HCT116 (cell line): ENCODE results near the gene KY. TPM values are rescaled to one million over a fixed set of nuclear protein-coding genes. Genes with fewer than 3 reads are reported as not detected.

Experiments used
- ATAC-seq: fragments of 200-7000 bp; cut with Tn5 transposase; 2 replicates; pipeline ENCODE4 v1.9.1; 2020; ENCODE audit warnings: mild to moderate bottlenecking, moderate library complexity
- BruUV-seq: library from RNA; stranded (reverse); fragments of 400-500 nt; replicated peaks from 2 replicates; lab custom pipeline; 2021; lab: Mats Ljungman, UMichigan
- CTCF ChIA-PET: fragments of 300-600 bp; sonication (Branson Sonifier 250); formaldehyde crosslinking; loops from one replicate; lab custom pipeline; 2021; ENCODE audit warnings: antibody characterized with exemption; lab: Charles Lee
- POLR2A ChIA-PET: fragments of 300-600, 350-600 bp; sonication (Branson Sonifier 250); formaldehyde crosslinking; loops from one replicate; lab custom pipeline; 2021; ENCODE audit warnings: antibody characterized with exemption; lab: Charles Lee
- RAD21 ChIA-PET, 2 experiments: fragments of 300-600 bp; sonication (Branson Sonifier 250); formaldehyde crosslinking; loops; one replicate each; lab custom pipeline; 2023; ENCODE audit warnings: low total read pairs in 2 of 2; ENCODE audit not compliant: uncharacterized antibody in 2 of 2, unreplicated experiment in 2 of 2, low non-redundant PET in 1 of 2; lab: Charles Lee
- DNase-seq: peaks from one replicate; pipeline ENCODE4 v3.0.0-alpha.2; 2010; ENCODE audit warnings: low read depth, low spot score
- H2AFZ ChIP-seq: fragments of 200-600 bp; shearing (Covaris generic), sonication (generic); 2 replicates; pipeline ENCODE4 v1.6.1; 2017; ENCODE audit warnings: low read depth, mixed run types, mixed read lengths, antibody characterized with exemption, low read length; ENCODE audit not compliant: poor library complexity, severe bottlenecking
- H3K27ac ChIP-seq: 2 replicates; pipeline ENCODE4 v1.5.1; 2012; ENCODE audit warnings: low read depth, low read length
- H3K27me3 ChIP-seq: fragments of 200-600 bp; sonication (generic); 2 replicates; pipeline ENCODE4 v1.6.1; 2016; ENCODE audit warnings: mixed run types, low read length, mixed read lengths; ENCODE audit not compliant: insufficient read depth
- H3K36me3 ChIP-seq, 2 experiments: fragments of 200-500 bp in 1 of 2; fragments of 200-600 bp in 1 of 2; sonication (Bioruptor generic) in 1 of 2; sonication (generic) in 1 of 2; 2 replicates each; pipeline versions ENCODE4 v1.5.1 to v1.6.1; 2014 to 2016; ENCODE audit warnings: low read length in 2 of 2, inconsistent platforms in 1 of 2, mixed read lengths in 1 of 2, mixed run types in 1 of 2; ENCODE audit not compliant: insufficient read depth in 2 of 2, control insufficient read depth in 1 of 2
- H3K4me1 ChIP-seq, 2 experiments: fragments of 200-600 bp in 1 of 2; sonication (generic) in 1 of 2; 2 replicates each; pipeline versions ENCODE4 v1.5.1 to v1.6.1; 2012 to 2017; ENCODE audit warnings: low read length in 2 of 2, inconsistent platforms in 1 of 2, mild to moderate bottlenecking in 1 of 2, mixed read lengths in 1 of 2, mixed run types in 1 of 2, moderate library complexity in 1 of 2; ENCODE audit not compliant: insufficient read depth in 2 of 2, control insufficient read depth in 1 of 2
- H3K4me2 ChIP-seq: fragments of 200-600 bp; sonication (generic); 2 replicates; pipeline ENCODE4 v1.6.1; 2017; ENCODE audit warnings: mixed run types, low read length, mixed read lengths
- H3K4me3 ChIP-seq, 2 experiments: fragments of 200-600 bp in 1 of 2; sonication (generic) in 1 of 2; replicated peaks in 1 of 2; 2 replicates each; pipeline ENCODE4 v1.5.1; 2011 to 2016; ENCODE audit warnings: low read length in 2 of 2, control low read depth in 1 of 2, low read depth in 1 of 2, mild to moderate bottlenecking in 1 of 2, mixed read lengths in 1 of 2, mixed run types in 1 of 2
- H3K79me2 ChIP-seq: fragments of 200-600 bp; sonication (generic); 2 replicates; pipeline ENCODE4 v1.6.1; 2017; ENCODE audit warnings: mild to moderate bottlenecking, mixed run types, low read length, moderate library complexity, mixed read lengths; ENCODE audit not compliant: insufficient read depth
- H3K9ac ChIP-seq: fragments of 200-600 bp; sonication (generic); 2 replicates; pipeline ENCODE4 v1.6.1; 2016; ENCODE audit warnings: low read length, mixed read lengths
- H3K9me2 ChIP-seq: fragments of 200-600 bp; sonication (generic), shearing (Covaris generic); 2 replicates; pipeline ENCODE4 v1.6.1; 2017; ENCODE audit warnings: mixed run types, mild to moderate bottlenecking, moderate library complexity; ENCODE audit not compliant: insufficient read depth
- H3K9me3 ChIP-seq, 2 experiments: fragments of 200-500 bp in 1 of 2; fragments of 200-600 bp in 1 of 2; sonication (Bioruptor generic) in 1 of 2; sonication (generic) in 1 of 2; 2 replicates each; pipeline ENCODE4 v1.6.1; 2014 to 2017; ENCODE audit warnings: low read length in 2 of 2, mixed read lengths in 2 of 2, inconsistent platforms in 1 of 2, low read depth in 1 of 2, mild to moderate bottlenecking in 1 of 2, mixed run types in 1 of 2, moderate library complexity in 1 of 2; ENCODE audit not compliant: control insufficient read depth in 1 of 2, insufficient read depth in 1 of 2
- H4K20me1 ChIP-seq: fragments of 200-600 bp; sonication (generic), shearing (Covaris generic); 2 replicates; pipeline ENCODE4 v1.6.1; 2017; ENCODE audit warnings: mixed run types, mild to moderate bottlenecking, moderate library complexity; ENCODE audit not compliant: insufficient read depth
- ATF3 ChIP-seq: IDR thresholded peaks from 2 replicates; pipeline ENCODE4 v1.6.1; 2012
- CBX3 ChIP-seq: IDR thresholded peaks from 2 replicates; pipeline ENCODE4 v1.6.1; 2012; ENCODE audit warnings: low read depth
- CEBPB ChIP-seq: IDR thresholded peaks from 2 replicates; pipeline ENCODE4 v1.6.1; 2012; ENCODE audit warnings: low read depth
- CTCF ChIP-seq, 3 experiments: fragments of 200-600 bp in 1 of 3; sonication (generic) in 1 of 3; IDR thresholded peaks in 2 of 3; conservative IDR thresholded peaks in 1 of 3; 2 replicates each; pipeline ENCODE4 v1.5.1; 2012 to 2017; ENCODE audit warnings: low read depth in 2 of 3, low read length in 2 of 3, antibody characterized with exemption in 1 of 3, borderline replicate concordance in 1 of 3, control low read depth in 1 of 3, mild to moderate bottlenecking in 1 of 3, mixed read lengths in 1 of 3, mixed run types in 1 of 3, moderate library complexity in 1 of 3; ENCODE audit not compliant: insufficient read depth in 1 of 3
- EZH2 ChIP-seq: fragments of 200-600 bp; sonication (generic); IDR thresholded peaks from 2 replicates; pipeline ENCODE4 v1.6.1; 2017; ENCODE audit warnings: antibody characterized with exemption, mixed run types
- POLR2AphosphoS5 ChIP-seq: IDR thresholded peaks from 2 replicates; pipeline ENCODE4 v1.6.1; 2011; ENCODE audit warnings: mild to moderate bottlenecking, low read depth, low read length, moderate library complexity
- SIN3A ChIP-seq: IDR thresholded peaks from 2 replicates; pipeline ENCODE4 v1.6.1; 2012; ENCODE audit warnings: low read depth
- TCF7L2 ChIP-seq: IDR thresholded peaks from 2 replicates; pipeline ENCODE4 v1.7.0; 2011; ENCODE audit warnings: borderline replicate concordance, inconsistent platforms; ENCODE audit not compliant: insufficient read depth, insufficient read length; ENCODE audit errors: extremely low read depth
- YY1 ChIP-seq: IDR thresholded peaks from 2 replicates; pipeline ENCODE4 v1.6.1; 2011; ENCODE audit warnings: low read length, low read depth, moderate library complexity, mild to moderate bottlenecking; ENCODE audit not compliant: insufficient replicate concordance; ENCODE audit errors: extremely low read depth
- intact Hi-C: fragments of 100-400 bp; cut with micrococcal nuclease; formaldehyde crosslinking; loops from 2 replicates; pipeline ENCODE4 v1.10.0; 2022
- total RNA-seq: library from RNA; stranded (reverse); gene quantifications from one replicate; pipeline ENCODE4 v1.2.1, GENCODE V29; 2021; ENCODE audit not compliant: unreplicated experiment
- TF ChIP-seq, protein P1 (sequence below): IDR thresholded peaks from 2 replicates; pipeline ENCODE4 v1.6.1; 2012
- TF ChIP-seq, protein P2 (sequence below): IDR thresholded peaks from 2 replicates; pipeline ENCODE4 v1.6.1; 2012; ENCODE audit warnings: low read depth

KY gene
- total RNA-seq, 1 experiment from 2014 or later: not detected

DNA sequence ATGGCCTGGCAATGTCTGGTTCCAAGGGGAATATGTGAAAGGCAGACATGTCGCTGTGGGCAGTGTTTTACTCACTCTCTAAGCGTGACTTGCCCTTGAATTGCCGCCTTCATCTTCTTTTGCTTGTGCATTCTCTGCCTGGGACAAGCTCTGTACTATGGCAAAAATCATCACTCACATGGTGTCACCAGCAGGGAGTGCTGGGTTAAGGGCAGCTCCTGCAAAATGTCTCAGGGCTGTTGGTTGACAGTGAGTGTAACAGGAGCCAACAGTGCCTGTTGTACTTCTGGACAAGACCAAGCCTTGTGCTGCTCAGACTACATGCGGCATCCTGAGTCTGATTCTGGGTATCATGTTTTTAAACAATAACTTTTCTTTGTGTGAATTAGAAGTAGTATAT is 45.3 kb upstream of the KY start:
- H3K27ac ChIP-seq: no peak overlapping the region
- H3K9me3 ChIP-seq: no peaks in the 10 kb centered on the region
- no peaks in the 10 kb centered on the region for H3K4me1 ChIP-seq
- no peak overlapping the region for H3K4me3 ChIP-seq
- H3K79me2 ChIP-seq: no peaks in the 10 kb centered on the region
- DNase-seq: no peak
- ChIA-PET CTCF (no interaction called here), POLR2A (no interaction called here), RAD21 (no interaction called here)
- no peak overlapping the region for H3K4me2 ChIP-seq
- H3K9ac ChIP-seq: no peak overlapping the region
- H3K27me3 ChIP-seq: peaks cover 36% of the 10 kb centered on the region; the same call in 1 of the 2 replicates
- ATAC-seq: no peak
- H3K9me2 ChIP-seq: no peaks in the 10 kb centered on the region
- no peaks in the 10 kb centered on the region for H4K20me1 ChIP-seq
- H2AFZ ChIP-seq: no peak overlapping the region
- BruUV-seq: no TSS peak
- H3K36me3 ChIP-seq: no peaks in the 10 kb centered on the region
- intact Hi-C loops: no loop called here
- TF ChIP-seq EZH2 (no peak), YY1 (no peak), CTCF (IDR thresholded peaks at IDR 0.05 in 2 of 3, conservative IDR thresholded peaks at IDR 0.05 in 1 of 3; ENCODE audit: borderline replicate concordance in 1 of 3, insufficient read depth in 1 of 3, low read depth in 2 of 3, low read length in 2 of 3) (no peak), ATF3 (no peak), SIN3A (no peak), TCF7L2 (no peak), CBX3 (no peak), CEBPB (no peak), POLR2AphosphoS5 (no peak)
- TF ChIP-seq, protein P1, sequence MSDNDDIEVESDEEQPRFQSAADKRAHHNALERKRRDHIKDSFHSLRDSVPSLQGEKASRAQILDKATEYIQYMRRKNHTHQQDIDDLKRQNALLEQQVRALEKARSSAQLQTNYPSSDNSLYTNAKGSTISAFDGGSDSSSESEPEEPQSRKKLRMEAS: no peak
- TF ChIP-seq, protein P2, sequence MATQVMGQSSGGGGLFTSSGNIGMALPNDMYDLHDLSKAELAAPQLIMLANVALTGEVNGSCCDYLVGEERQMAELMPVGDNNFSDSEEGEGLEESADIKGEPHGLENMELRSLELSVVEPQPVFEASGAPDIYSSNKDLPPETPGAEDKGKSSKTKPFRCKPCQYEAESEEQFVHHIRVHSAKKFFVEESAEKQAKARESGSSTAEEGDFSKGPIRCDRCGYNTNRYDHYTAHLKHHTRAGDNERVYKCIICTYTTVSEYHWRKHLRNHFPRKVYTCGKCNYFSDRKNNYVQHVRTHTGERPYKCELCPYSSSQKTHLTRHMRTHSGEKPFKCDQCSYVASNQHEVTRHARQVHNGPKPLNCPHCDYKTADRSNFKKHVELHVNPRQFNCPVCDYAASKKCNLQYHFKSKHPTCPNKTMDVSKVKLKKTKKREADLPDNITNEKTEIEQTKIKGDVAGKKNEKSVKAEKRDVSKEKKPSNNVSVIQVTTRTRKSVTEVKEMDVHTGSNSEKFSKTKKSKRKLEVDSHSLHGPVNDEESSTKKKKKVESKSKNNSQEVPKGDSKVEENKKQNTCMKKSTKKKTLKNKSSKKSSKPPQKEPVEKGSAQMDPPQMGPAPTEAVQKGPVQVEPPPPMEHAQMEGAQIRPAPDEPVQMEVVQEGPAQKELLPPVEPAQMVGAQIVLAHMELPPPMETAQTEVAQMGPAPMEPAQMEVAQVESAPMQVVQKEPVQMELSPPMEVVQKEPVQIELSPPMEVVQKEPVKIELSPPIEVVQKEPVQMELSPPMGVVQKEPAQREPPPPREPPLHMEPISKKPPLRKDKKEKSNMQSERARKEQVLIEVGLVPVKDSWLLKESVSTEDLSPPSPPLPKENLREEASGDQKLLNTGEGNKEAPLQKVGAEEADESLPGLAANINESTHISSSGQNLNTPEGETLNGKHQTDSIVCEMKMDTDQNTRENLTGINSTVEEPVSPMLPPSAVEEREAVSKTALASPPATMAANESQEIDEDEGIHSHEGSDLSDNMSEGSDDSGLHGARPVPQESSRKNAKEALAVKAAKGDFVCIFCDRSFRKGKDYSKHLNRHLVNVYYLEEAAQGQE: no peak
